ENCODE measurements around the gene UBASH3A.
A peak's percentile ranks its signal among the peaks of the same experiment; 100 is the strongest.

Gene UBASH3A

GRCh38 chr21:42495027-42495426, 91.3 kb downstream of the UBASH3A start:
- H3K27me3 Mint-ChIP-seq (ENCODE audit: low read depth) = peaks cover 7% of the 10 kb centered on the region
- H3K4me3 Mint-ChIP-seq = peak overlapping the region; percentile 88
- no peak for DNase-seq (ENCODE audit: low spot score)
- no peak overlapping the region for H3K27ac Mint-ChIP-seq
- no peaks in the 10 kb centered on the region for H3K36me3 Mint-ChIP-seq (ENCODE audit: low read depth)
- H3K9me3 Mint-ChIP-seq = no peaks in the 10 kb centered on the region
- H3K4me1 Mint-ChIP-seq (ENCODE audit: low read depth) = peaks cover 24% of the 10 kb centered on the region

GRCh38 chr21:42495765-42496119, 92.0 kb downstream of the UBASH3A start:
- peaks cover 21% of the 10 kb centered on the region for H3K4me1 Mint-ChIP-seq (ENCODE audit: low read depth)
- H3K9me3 Mint-ChIP-seq = no peaks in the 10 kb centered on the region
- H3K27ac Mint-ChIP-seq = peak overlapping the region; percentile 80
- no peaks in the 10 kb centered on the region for H3K36me3 Mint-ChIP-seq (ENCODE audit: low read depth)
- H3K4me3 Mint-ChIP-seq = peak overlapping the region; percentile 88
- peaks cover 4% of the 10 kb centered on the region for H3K27me3 Mint-ChIP-seq (ENCODE audit: low read depth)
- DNase-seq (ENCODE audit: low spot score) = no peak

GRCh38 chr21:42496120-42496838, 92.6 kb downstream of the UBASH3A start, which contains the start of gene RSPH1:
Gene RSPH1 (minus strand): TSS chr21:42496224. CDS start chr21:42496186, 38 bp downstream.
- H3K27me3 Mint-ChIP-seq (ENCODE audit: low read depth) = peaks cover 2% of the 10 kb centered on the region
- H3K4me3 Mint-ChIP-seq = peak within 1 kb of the TSS; percentile 88
- H3K9me3 Mint-ChIP-seq = no peaks in the 10 kb centered on the region
- DNase-seq (ENCODE audit: low spot score) = peak; percentile 99
- H3K36me3 Mint-ChIP-seq (ENCODE audit: low read depth) = no peaks in the 10 kb centered on the region
- peaks cover 21% of the 10 kb centered on the region for H3K4me1 Mint-ChIP-seq (ENCODE audit: low read depth)
- peak within 1 kb of the TSS; percentile 85 for H3K27ac Mint-ChIP-seq

GRCh38 chr21:42496839-42497202, 93.1 kb downstream of the UBASH3A start:
- H3K4me3 Mint-ChIP-seq = peak overlapping the region; percentile 88
- H3K9me3 Mint-ChIP-seq = no peaks in the 10 kb centered on the region
- peaks cover 21% of the 10 kb centered on the region for H3K4me1 Mint-ChIP-seq (ENCODE audit: low read depth)
- H3K36me3 Mint-ChIP-seq (ENCODE audit: low read depth) = no peaks in the 10 kb centered on the region
- H3K27ac Mint-ChIP-seq = peak overlapping the region; percentile 85
- DNase-seq (ENCODE audit: low spot score) = no peak
- H3K27me3 Mint-ChIP-seq (ENCODE audit: low read depth) = peaks cover 4% of the 10 kb centered on the region

Measured in T-helper 2 cell treated with Interferon-gamma antibody and Interleukin-4, amounts not matched to agents 5 μg/mL and 100 μg/mL, for 36 hours (primary cell).